HFFc6 (cell line): ENCODE data around the gene THRB. TPM values are rescaled to one million over a fixed set of nuclear protein-coding genes. Genes with fewer than 3 reads are reported as not detected.

Experiments used
- DNase-seq: peaks from one replicate; pipeline ENCODE4 v3.0.0-alpha.2; 2018
- H3K27ac Mint-ChIP-seq: 2 replicates; pipeline ENCODE4 v1.8.0; 2020; ENCODE audit warnings: mild to moderate bottlenecking, mixed read lengths
- H3K27me3 Mint-ChIP-seq: 2 replicates; pipeline ENCODE4 v1.8.0; 2021; ENCODE audit warnings: mild to moderate bottlenecking, moderate library complexity, mixed read lengths; ENCODE audit not compliant: insufficient read depth
- H3K36me3 Mint-ChIP-seq: 2 replicates; pipeline ENCODE4 v1.8.0; 2021; ENCODE audit warnings: low read depth, mixed read lengths
- H3K4me1 Mint-ChIP-seq: 2 replicates; pipeline ENCODE4 v1.8.0; 2020; ENCODE audit warnings: low read depth, mixed read lengths
- H3K4me3 Mint-ChIP-seq: 2 replicates; pipeline ENCODE4 v1.8.0; 2020; ENCODE audit warnings: mild to moderate bottlenecking, moderate library complexity, mixed read lengths
- H3K9me3 Mint-ChIP-seq: 2 replicates; pipeline ENCODE4 v1.8.0; 2020; ENCODE audit warnings: mild to moderate bottlenecking, mixed read lengths
- total RNA-seq, 6 experiments: library from RNA; stranded (reverse); fragmentation: NEBNext Ultra II Directional; extraction: Animal tissue kit (Norgen Biotek cat#: 25700); gene quantifications; 2 replicates in 1 of 6; 3 replicates in 5 of 6; pipeline ENCODE4 v1.2.3, GENCODE V29; 2021
- TF ChIP-seq, protein P1 (sequence below): fragments of 200-600 bp; sonication (generic); IDR thresholded peaks from 2 replicates; pipeline ENCODE4 v1.5.0; 2021; ENCODE audit warnings: antibody characterized with exemption, mild to moderate bottlenecking

The THRB gene
- total RNA-seq, 6 experiments from 2014 or later: not detected

- H3K27me3 Mint-ChIP-seq: no peaks in the 10 kb centered on the region
- no peak overlapping the region for H3K4me3 Mint-ChIP-seq
- DNase-seq: no peak
- no peaks in the 10 kb centered on the region for H3K36me3 Mint-ChIP-seq
- TF ChIP-seq, protein P1, sequence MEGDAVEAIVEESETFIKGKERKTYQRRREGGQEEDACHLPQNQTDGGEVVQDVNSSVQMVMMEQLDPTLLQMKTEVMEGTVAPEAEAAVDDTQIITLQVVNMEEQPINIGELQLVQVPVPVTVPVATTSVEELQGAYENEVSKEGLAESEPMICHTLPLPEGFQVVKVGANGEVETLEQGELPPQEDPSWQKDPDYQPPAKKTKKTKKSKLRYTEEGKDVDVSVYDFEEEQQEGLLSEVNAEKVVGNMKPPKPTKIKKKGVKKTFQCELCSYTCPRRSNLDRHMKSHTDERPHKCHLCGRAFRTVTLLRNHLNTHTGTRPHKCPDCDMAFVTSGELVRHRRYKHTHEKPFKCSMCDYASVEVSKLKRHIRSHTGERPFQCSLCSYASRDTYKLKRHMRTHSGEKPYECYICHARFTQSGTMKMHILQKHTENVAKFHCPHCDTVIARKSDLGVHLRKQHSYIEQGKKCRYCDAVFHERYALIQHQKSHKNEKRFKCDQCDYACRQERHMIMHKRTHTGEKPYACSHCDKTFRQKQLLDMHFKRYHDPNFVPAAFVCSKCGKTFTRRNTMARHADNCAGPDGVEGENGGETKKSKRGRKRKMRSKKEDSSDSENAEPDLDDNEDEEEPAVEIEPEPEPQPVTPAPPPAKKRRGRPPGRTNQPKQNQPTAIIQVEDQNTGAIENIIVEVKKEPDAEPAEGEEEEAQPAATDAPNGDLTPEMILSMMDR: no peak
- H3K4me1 Mint-ChIP-seq: peaks cover 59% of the 10 kb centered on the region
- H3K27ac Mint-ChIP-seq: no peak overlapping the region
- no peaks in the 10 kb centered on the region for H3K9me3 Mint-ChIP-seq
These were observed 340.5 kb downstream of the THRB start for GRCh38 chr3:24154013-24154695.

GRCh38 chr3:24151594-24151993 lies 343.1 kb downstream of the THRB start:
- Mint-ChIP-seq H3K9me3 (no peaks in the 10 kb centered on the region), H3K36me3 (no peaks in the 10 kb centered on the region), H3K4me3 (no peak overlapping the region), H3K27ac (no peak overlapping the region), H3K4me1 (peaks cover 57% of the 10 kb centered on the region), H3K27me3 (no peaks in the 10 kb centered on the region)
- DNase-seq: no peak
- TF ChIP-seq, protein P1: no peak

- no peaks in the 10 kb centered on the region for H3K27me3 Mint-ChIP-seq
- H3K4me3 Mint-ChIP-seq: no peak overlapping the region
- H3K27ac Mint-ChIP-seq: peak overlapping the region; percentile 48
- H3K36me3 Mint-ChIP-seq: no peaks in the 10 kb centered on the region
- peaks cover 55% of the 10 kb centered on the region for H3K4me1 Mint-ChIP-seq
- TF ChIP-seq, protein P1: peak; percentile 62
- H3K9me3 Mint-ChIP-seq: no peaks in the 10 kb centered on the region
- DNase-seq: no peak
These were observed 345.6 kb downstream of the THRB start for GRCh38 chr3:24149032-24149431.

GRCh38 chr3:24145981-24146822 lies 348.4 kb downstream of the THRB start:
- Mint-ChIP-seq H3K36me3 (peaks cover 4% of the 10 kb centered on the region; the same call in 1 of the 2 replicates), H3K4me1 (peaks cover 46% of the 10 kb centered on the region), H3K4me3 (peak overlapping the region; percentile 78), H3K9me3 (no peaks in the 10 kb centered on the region), H3K27ac (peak overlapping the region; percentile 99), H3K27me3 (no peaks in the 10 kb centered on the region)
- TF ChIP-seq, protein P1: no peak
- DNase-seq: peak; percentile 98

GRCh38 chr3:24145481-24145880 lies 349.2 kb downstream of the THRB start:
- H3K4me1 Mint-ChIP-seq: peaks cover 46% of the 10 kb centered on the region
- H3K4me3 Mint-ChIP-seq: peak overlapping the region; percentile 78
- no peaks in the 10 kb centered on the region for H3K9me3 Mint-ChIP-seq
- H3K27me3 Mint-ChIP-seq: no peaks in the 10 kb centered on the region
- DNase-seq: no peak
- TF ChIP-seq, protein P1: no peak
- peak overlapping the region; percentile 99 for H3K27ac Mint-ChIP-seq
- peaks cover 4% of the 10 kb centered on the region; the same call in 1 of the 2 replicates for H3K36me3 Mint-ChIP-seq
